Measurements from ENCODE around the gene HIPK4. TPM values are rescaled to one million over a fixed set of nuclear protein-coding genes. Genes with fewer than 3 reads are reported as not detected.

The HIPK4 gene
- total and polyA plus RNA-seq, 2 of the 8 experiments (the other 6 are each of a cell fraction or from before 2014, with no cell fraction given) = 0.15 to 0.57 TPM

- no peaks in the 10 kb centered on the region for H3K23me2 ChIP-seq (ENCODE audit: low read depth, low read length)
- no peak overlapping the region for H3K27ac ChIP-seq (ENCODE audit: low read depth, low read length)
- H4K91ac ChIP-seq (replicated peaks; ENCODE audit: insufficient read length, low read length) = no peak overlapping the region
- TF ChIP-seq SUZ12 (IDR thresholded peaks at IDR 0.05; ENCODE audit: low read length) = no peak
- no peak for TF ChIP-seq CTBP2 (IDR thresholded peaks at IDR 0.05; ENCODE audit: borderline replicate concordance, insufficient read depth, insufficient read length, low read length)
- TF ChIP-seq CBX5 (IDR thresholded peaks at IDR 0.05; ENCODE audit: low read depth, low read length) = no peak
- no peak for TF ChIP-seq USF2 (IDR thresholded peaks at IDR 0.05; ENCODE audit: low read length)
- H3K9me3 ChIP-seq (ENCODE audit: insufficient read depth in 2 of 2, low read depth in 1 of 2, low read length in 1 of 2) = no peaks in the 10 kb centered on the region
- no peak overlapping the region for H4K8ac ChIP-seq (ENCODE audit: extremely low read depth, insufficient read depth, low read length)
- no peak overlapping the region for H3K18ac ChIP-seq (ENCODE audit: extremely low read depth, low read length)
- H3K4me3 ChIP-seq (ENCODE audit: extremely low read depth in 1 of 4, insufficient read depth in 2 of 4, low read depth in 3 of 4, low read length in 4 of 4) = no peak overlapping the region
- no peak overlapping the region for H4K5ac ChIP-seq (ENCODE audit: insufficient read length, low read depth, low read length)
- H3K14ac ChIP-seq (ENCODE audit: insufficient read length) = no peak overlapping the region
- H4K20me1 ChIP-seq (replicated peaks in 1 of 2; ENCODE audit: control insufficient read depth in 1 of 2, insufficient read depth in 2 of 2, low read length in 2 of 2) = no peaks in the 10 kb centered on the region
- H3K9ac ChIP-seq (replicated peaks in 1 of 4; ENCODE audit: extremely low read depth in 1 of 4, low read depth in 3 of 4, low read length in 3 of 4) = no peak overlapping the region
- H3K56ac ChIP-seq (replicated peaks; ENCODE audit: insufficient read length, low read depth, low read length) = no peak overlapping the region
- H3K4me1 ChIP-seq (replicated peaks in 1 of 4; ENCODE audit: control insufficient read depth in 3 of 4, insufficient read depth in 4 of 4, low read length in 3 of 4) = peaks cover 0 to 7% (median 3%) of the 10 kb centered on the region in 4 experiments; a peak in 4 of 7 replicates
- no peaks in the 10 kb centered on the region for H3K79me1 ChIP-seq (ENCODE audit: low read depth, low read length)
- FAIRE-seq = no peak
- WGBS, 2 experiments (ENCODE audit: extremely low coverage in 1 of 2, insufficient coverage in 1 of 2, insufficient read length in 1 of 2, insufficient replicate concordance in 2 of 2, low coverage in 1 of 2, low lambda C conversion rate in 2 of 2, missing lambda C conversion rate in 1 of 2) = 94% methylated on average over 3 of the region's 3 CpGs; no CpG with 5 or more reads in 1 of the 2 experiments
- H3K4ac ChIP-seq (replicated peaks; ENCODE audit: insufficient read length, low read depth, low read length) = no peak overlapping the region
- H3K27me3 ChIP-seq (replicated peaks in 1 of 4; ENCODE audit: control insufficient read depth in 3 of 4, extremely low read depth in 1 of 4, insufficient read depth in 3 of 4, low read length in 3 of 4) = no peaks in the 10 kb centered on the region
- H2BK20ac ChIP-seq (ENCODE audit: low read length) = no peak overlapping the region
- H3K36me3 ChIP-seq (ENCODE audit: control insufficient read depth in 2 of 4, insufficient read depth in 4 of 4, low read length in 3 of 4) = no peaks in the 10 kb centered on the region
- H3K4me2 ChIP-seq (ENCODE audit: insufficient read depth in 1 of 2, low read depth in 2 of 2, low read length in 2 of 2) = no peak overlapping the region
- ChIA-PET CTCF (ENCODE audit: partially characterized antibody) (interaction anchor here (1.4 to 1.7 kb wide), 2 partner anchors 32 to 36 kb away, joined by 4 read pairs; no protein-coding TSS in a partner anchor), POLR2A (ENCODE audit: partially characterized antibody) (interaction anchor here (2.0 kb wide), 1 partner anchor 19 kb away, joined by 6 read pairs; no protein-coding TSS in a partner anchor)
- no peak overlapping the region for H2BK5ac ChIP-seq (ENCODE audit: low read depth, low read length)
- H3K23ac ChIP-seq (ENCODE audit: insufficient read length) = no peak overlapping the region
- no peak for DNase-seq (ENCODE audit: low read depth in 1 of 2, low spot score in 2 of 2)
- H2BK120ac ChIP-seq (replicated peaks; ENCODE audit: low read depth, low read length) = no peak overlapping the region
- no peak overlapping the region for H2BK15ac ChIP-seq (ENCODE audit: low read length)
- no peak overlapping the region for H2BK12ac ChIP-seq (ENCODE audit: low read depth, low read length)
- H2AK5ac ChIP-seq (ENCODE audit: low read depth, low read length) = no peak overlapping the region
- H3K79me2 ChIP-seq (ENCODE audit: control insufficient read depth in 1 of 2, insufficient read depth in 2 of 2, low read length in 2 of 2) = no peaks in the 10 kb centered on the region
- no peak overlapping the region for H2AFZ ChIP-seq (ENCODE audit: low read length)
Observed at GRCh38 chr19:40388481-40388880, 1.5 kb downstream of the HIPK4 start.

Data from H1 (cell line).